Measurements from ENCODE around the gene SF3B3. TPM values are rescaled to one million over a fixed set of nuclear protein-coding genes. Genes with fewer than 3 reads are reported as not detected.

Gene SF3B3
- total RNA-seq, 1 donor from 2014 or later: 631 TPM

GRCh38 chr16:70478912-70479341 lies 44.7 kb upstream of the SF3B3 start:
- Mint-ChIP-seq H3K36me3 (ENCODE audit: low read depth) (no peaks in the 10 kb centered on the region), H3K27me3 (ENCODE audit: low read depth) (no peaks in the 10 kb centered on the region), H3K27ac (ENCODE audit: unreplicated experiment) (no peak overlapping the region), H3K4me1 (no peaks in the 10 kb centered on the region), H3K4me3 (no peak overlapping the region), H3K9me3 (no peaks in the 10 kb centered on the region)
- TF ChIP-seq CTCF (conservative IDR thresholded peaks at IDR 0.05): no peak
- DNase-seq (ENCODE audit: low read depth, low spot score): no peak

DNA sequence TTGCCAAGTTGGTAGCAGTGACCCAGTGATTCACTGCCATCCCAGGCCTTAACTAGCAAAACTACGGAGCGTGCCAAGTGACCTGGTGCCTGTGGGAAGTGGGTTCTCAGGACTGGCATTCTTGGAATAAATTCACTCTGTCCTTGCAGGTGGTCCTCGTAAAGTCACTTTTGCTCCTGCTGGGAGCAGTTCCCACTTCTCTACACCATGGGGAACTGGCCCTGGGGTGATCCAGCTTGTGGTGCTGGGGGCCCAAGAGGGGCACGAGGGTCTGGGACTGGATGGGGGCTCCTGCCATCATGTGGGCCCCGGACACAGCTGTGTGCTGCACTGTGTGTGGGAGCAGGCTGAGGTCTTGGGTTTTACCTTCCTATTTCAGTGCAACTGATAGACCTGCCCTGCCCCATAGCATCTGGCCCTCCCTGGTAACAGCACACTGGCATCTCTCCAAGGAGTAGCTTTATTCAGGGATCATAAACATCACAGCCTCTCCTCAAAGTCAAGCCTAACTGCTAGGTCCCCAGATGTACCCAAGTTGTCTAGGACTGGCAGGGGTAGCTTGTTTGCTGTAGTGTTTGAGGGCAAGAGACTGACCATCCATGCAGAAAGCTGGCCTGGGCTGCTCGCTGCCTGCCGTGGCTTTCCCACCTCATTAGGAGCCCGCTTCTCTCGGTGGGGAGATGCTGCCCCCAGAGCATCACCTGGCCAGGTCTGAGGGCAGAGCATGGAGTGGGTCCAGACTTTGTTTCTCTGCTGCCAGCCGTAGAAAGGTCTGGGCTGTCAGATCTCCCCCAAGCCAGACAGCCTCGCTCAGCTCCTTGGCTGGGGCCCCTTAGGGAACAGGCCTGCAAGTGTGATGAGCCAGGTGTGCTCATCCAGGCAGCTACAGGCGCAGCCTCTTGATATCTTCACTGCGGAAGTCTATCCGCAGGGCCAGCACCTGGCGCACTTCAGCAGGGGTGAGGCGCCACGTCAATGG lies 43.2 kb upstream of the SF3B3 start:
- no peak for DNase-seq (ENCODE audit: low read depth, low spot score)
- Mint-ChIP-seq H3K9me3 (no peaks in the 10 kb centered on the region), H3K36me3 (ENCODE audit: low read depth) (no peaks in the 10 kb centered on the region), H3K27ac (ENCODE audit: unreplicated experiment) (no peak overlapping the region), H3K4me1 (no peaks in the 10 kb centered on the region), H3K4me3 (no peak overlapping the region), H3K27me3 (ENCODE audit: low read depth) (no peaks in the 10 kb centered on the region)
- no peak for TF ChIP-seq CTCF (conservative IDR thresholded peaks at IDR 0.05)

- no peak overlapping the region for H3K4me3 Mint-ChIP-seq
- H3K36me3 Mint-ChIP-seq (ENCODE audit: low read depth): peaks cover 3% of the 10 kb centered on the region
- H3K4me1 Mint-ChIP-seq: no peaks in the 10 kb centered on the region
- no peak for DNase-seq (ENCODE audit: low read depth, low spot score)
- TF ChIP-seq CTCF (conservative IDR thresholded peaks at IDR 0.05): no peak
- no peaks in the 10 kb centered on the region for H3K9me3 Mint-ChIP-seq
- H3K27ac Mint-ChIP-seq (ENCODE audit: unreplicated experiment): no peak overlapping the region
- no peaks in the 10 kb centered on the region for H3K27me3 Mint-ChIP-seq (ENCODE audit: low read depth)
Observed at GRCh38 chr16:70481929-70482536, 41.6 kb upstream of the SF3B3 start.

GRCh38 chr16:70482624-70483023 lies 41.0 kb upstream of the SF3B3 start:
- Mint-ChIP-seq H3K27ac (ENCODE audit: unreplicated experiment) (no peak overlapping the region), H3K9me3 (no peaks in the 10 kb centered on the region), H3K27me3 (ENCODE audit: low read depth) (no peaks in the 10 kb centered on the region), H3K4me3 (no peak overlapping the region), H3K36me3 (ENCODE audit: low read depth) (peaks cover 3% of the 10 kb centered on the region), H3K4me1 (no peaks in the 10 kb centered on the region)
- no peak for TF ChIP-seq CTCF (conservative IDR thresholded peaks at IDR 0.05)
- DNase-seq (ENCODE audit: low read depth, low spot score): no peak

GRCh38 chr16:70483426-70483825 lies 40.2 kb upstream of the SF3B3 start:
- H3K27ac Mint-ChIP-seq (ENCODE audit: unreplicated experiment): no peak overlapping the region

More at GRCh38 chr16:70483426-70483825, 40.2 kb upstream of the SF3B3 start:
- TF ChIP-seq CTCF (conservative IDR thresholded peaks at IDR 0.05): no peak
- Mint-ChIP-seq H3K36me3 (ENCODE audit: low read depth) (peaks cover 3% of the 10 kb centered on the region), H3K4me1 (no peaks in the 10 kb centered on the region), H3K9me3 (no peaks in the 10 kb centered on the region), H3K4me3 (no peak overlapping the region), H3K27me3 (ENCODE audit: low read depth) (no peaks in the 10 kb centered on the region)
- DNase-seq (ENCODE audit: low read depth, low spot score): no peak
